Spleen (tissue), 11 donors: Measurements from ENCODE around the gene ARSD. TPM values are rescaled to one million over a fixed set of nuclear protein-coding genes. Genes with fewer than 3 reads are reported as not detected.

ENCODE experiments used
- DNase-seq: peaks from one replicate; pipeline ENCODE4 v3.0.0-alpha.2; 2020
- H3K27ac ChIP-seq, 8 donors: fragments of 200-600 bp; sonication (generic) in 7 of 8; 1 replicate in 4 of 8; 2 replicates in 4 of 8; pipeline versions ENCODE4 v1.5.0 to v1.8.0; 2016 to 2021; ENCODE audit warnings: inconsistent platforms in 4 of 8, mild to moderate bottlenecking in 4 of 8, moderate library complexity in 1 of 8
- H3K27me3 ChIP-seq, 7 donors: fragments of 200-600 bp; sonication (generic) in 6 of 7; replicated peaks in 1 of 7; 1 replicate in 4 of 7; 2 replicates in 3 of 7; pipeline versions ENCODE4 v1.5.0 to v1.8.0; 2016 to 2021; ENCODE audit warnings: inconsistent platforms in 3 of 7, mild to moderate bottlenecking in 1 of 7
- H3K36me3 ChIP-seq, 6 donors: fragments of 200-600 bp; sonication (generic) in 5 of 6; 1 replicate in 4 of 6; 2 replicates in 2 of 6; pipeline versions ENCODE4 v1.5.0 to v1.8.0; 2016 to 2021; ENCODE audit warnings: inconsistent platforms in 2 of 6
- H3K4me1 ChIP-seq, 6 donors: fragments of 200-600 bp; sonication (generic) in 5 of 6; 1 replicate in 3 of 6; 2 replicates in 3 of 6; pipeline versions ENCODE4 v1.5.0 to v1.8.0; 2016 to 2021; ENCODE audit warnings: inconsistent platforms in 3 of 6
- H3K4me3 ChIP-seq, 8 donors: fragments of 200-600 bp; sonication (generic) in 7 of 8; 1 replicate in 4 of 8; 2 replicates in 4 of 8; pipeline versions ENCODE4 v1.5.0 to v1.8.0; 2016 to 2021; ENCODE audit warnings: inconsistent platforms in 4 of 8, mild to moderate bottlenecking in 4 of 8, moderate library complexity in 2 of 8
- H3K9me3 ChIP-seq, 8 donors: fragments of 200-600 bp; sonication (generic) in 7 of 8; 1 replicate in 4 of 8; 2 replicates in 4 of 8; pipeline versions ENCODE4 v1.5.0 to v1.8.0; 2016 to 2021; ENCODE audit warnings: inconsistent platforms in 4 of 8
- CTCF ChIP-seq, 11 experiments: fragments of 200-600 bp in 7 of 11; fragments of 450-650 bp in 4 of 11; sonication (generic) in 4 of 11; IDR thresholded peaks in 8 of 11; conservative IDR thresholded peaks in 3 of 11; 1 replicate in 7 of 11; 2 replicates in 4 of 11; pipeline versions ENCODE4 v1.4.0 to v1.8.0; 2016 to 2021; ENCODE audit warnings: antibody characterized with exemption in 11 of 11, inconsistent platforms in 4 of 11, mild to moderate bottlenecking in 1 of 11
- POLR2A ChIP-seq, 3 donors: fragments of 450-650 bp; IDR thresholded peaks; one replicate each; pipeline ENCODE4 v1.5.1; 2017; ENCODE audit warnings: antibody characterized with exemption in 3 of 3, mild to moderate bottlenecking in 1 of 3
- POLR2AphosphoS5 ChIP-seq, 3 donors: sonication (generic); formaldehyde crosslinking; IDR thresholded peaks; one replicate each; pipeline ENCODE4 v1.5.1; 2017; ENCODE audit warnings: antibody characterized with exemption in 3 of 3
- WGBS, 5 donors: extraction: QIAGEN DNeasy Blood & Tissue Kit in 3 of 5; methylation state at CpG; one replicate each; pipeline versions ENCODE4 v1.1.5 to v1.1.7; 2013 to 2018; 5-methylcytosine and 5-hydroxymethylcytosine counted together
- intact Hi-C: fragments of 100-400 bp; cut with DNase I; formaldehyde crosslinking; loops from one replicate; pipeline ENCODE4 v1.15.0; 2023; ENCODE audit warnings: low total_unique reads
- polyA plus RNA-seq, 3 donors: library from polyadenylated mRNA; stranded (reverse); fragments of 200-250 nt; gene quantifications; one replicate each; pipeline ENCODE4 v1.2.1, GENCODE V29; 2013
- total RNA-seq, 7 donors: library from RNA; depleted of rRNA in 3 of 7; stranded (reverse); fragments of >200 nt in 3 of 7; fragmentation: NEBNext Ultra II Directional in 4 of 7; extraction: Animal tissue kit (Norgen Biotek cat#: 25700) in 4 of 7; gene quantifications; one replicate each; pipeline versions ENCODE4 v1.1.0 to v1.2.1, GENCODE V29; 2016 to 2021
- donor health status: healthy with polysubstance abuse.
- donor health status: DM: no; HTN: no; CAD: no; lungs with moderate emphysema.
- donor health status: DM: no; HTN: no; CAD: no.
- donor health status: Bipolar disorder and iron deficiency.
- donor health status: healthy.
- donor health status: DM: no; HTN: no; CAD: no.
- donor health status: DM: yes; HTN: yes; CAD: no.

Gene ARSD
- total and polyA plus RNA-seq, 10 donors = 2.8 to 22.0 (median 12.8) TPM

- intact Hi-C loops = no loop called here
- Histone ChIP-seq H3K27ac (peak overlapping the region in 3 of 8 donors; percentile 1 to 49 (median 9)), H3K9me3 (peaks cover 0 to 20% (median 8%) of the 10 kb centered on the region in 8 donors), H3K4me1 (peaks cover 0 to 3% (median 0%) of the 10 kb centered on the region in 6 donors), H3K4me3 (no peak overlapping the region), H3K27me3 (no peaks in the 10 kb centered on the region), H3K36me3 (no peaks in the 10 kb centered on the region)
- WGBS, 5 donors = 46 to 76% (median 58%) methylated on average over 15 to 18 of the region's 18 CpGs
- no peak for DNase-seq
- TF ChIP-seq POLR2A (IDR thresholded peaks at IDR 0.05) = no peak
- TF ChIP-seq POLR2AphosphoS5 (IDR thresholded peaks at IDR 0.05) = peak in 1 of 3 donors; percentile 39
These were observed 5.9 kb upstream of the ARSD start for GRCh38 chrX:2934715-2935710.

- 47 to 67% (median 61%) methylated on average over 16 to 19 of the region's 19 CpGs for WGBS, 5 donors
- DNase-seq = no peak
These were observed 4.2 kb upstream of the ARSD start for GRCh38 chrX:2933125-2933900.

GRCh38 chrX:2931612-2932011 lies 2.5 kb upstream of the ARSD start:
- TF ChIP-seq POLR2AphosphoS5 (IDR thresholded peaks at IDR 0.05) = no peak
- no peak for TF ChIP-seq POLR2A (IDR thresholded peaks at IDR 0.05)
- TF ChIP-seq CTCF (IDR thresholded peaks at IDR 0.05 in 8 of 11, conservative IDR thresholded peaks at IDR 0.05 in 3 of 11) = no peak
- H3K9me3 ChIP-seq = peaks cover 0 to 21% (median 8%) of the 10 kb centered on the region in 8 donors
- 82 to 95% (median 91%) methylated on average over 4 of the region's 4 CpGs for WGBS, 5 donors
- intact Hi-C loops = no loop called here
- peaks cover 0 to 8% (median 0%) of the 10 kb centered on the region in 6 donors for H3K4me1 ChIP-seq
- no peak overlapping the region for H3K27ac ChIP-seq
- H3K36me3 ChIP-seq = no peaks in the 10 kb centered on the region
- no peak for DNase-seq
- peaks cover 0 to 7% (median 0%) of the 10 kb centered on the region in 7 donors for H3K27me3 ChIP-seq
- H3K4me3 ChIP-seq = no peak overlapping the region

More at GRCh38 chrX:2933125-2933900, 4.2 kb upstream of the ARSD start:
- H3K36me3 ChIP-seq = no peaks in the 10 kb centered on the region
- H3K4me1 ChIP-seq = peaks cover 0 to 8% (median 0%) of the 10 kb centered on the region in 6 donors
- intact Hi-C loops = no loop called here
- no peak for TF ChIP-seq CTCF (IDR thresholded peaks at IDR 0.05 in 8 of 11, conservative IDR thresholded peaks at IDR 0.05 in 3 of 11)
- peak in 1 of 3 donors; percentile 36 for TF ChIP-seq POLR2AphosphoS5 (IDR thresholded peaks at IDR 0.05)
- no peak for TF ChIP-seq POLR2A (IDR thresholded peaks at IDR 0.05)
- H3K27me3 ChIP-seq = peaks cover 0 to 7% (median 0%) of the 10 kb centered on the region in 7 donors
- H3K9me3 ChIP-seq = peaks cover 0 to 21% (median 8%) of the 10 kb centered on the region in 8 donors
- H3K27ac ChIP-seq = no peak overlapping the region
- no peak overlapping the region for H3K4me3 ChIP-seq

GRCh38 chrX:2931155-2931554 lies 2.0 kb upstream of the ARSD start:
- H3K36me3 ChIP-seq = no peaks in the 10 kb centered on the region

More at GRCh38 chrX:2931155-2931554, 2.0 kb upstream of the ARSD start:
- WGBS, 5 donors = 90 to 97% (median 91%) methylated on average over 2 of the region's 2 CpGs
- TF ChIP-seq POLR2A (IDR thresholded peaks at IDR 0.05) (no peak), CTCF (IDR thresholded peaks at IDR 0.05 in 8 of 11, conservative IDR thresholded peaks at IDR 0.05 in 3 of 11) (no peak), POLR2AphosphoS5 (IDR thresholded peaks at IDR 0.05) (no peak)
- peaks cover 0 to 7% (median 0%) of the 10 kb centered on the region in 7 donors for H3K27me3 ChIP-seq
- intact Hi-C loops = no loop called here
- no peak overlapping the region for H3K4me3 ChIP-seq
- DNase-seq = no peak
- no peak overlapping the region for H3K27ac ChIP-seq
- H3K9me3 ChIP-seq = peaks cover 0 to 21% (median 8%) of the 10 kb centered on the region in 8 donors
- peaks cover 0 to 8% (median 0%) of the 10 kb centered on the region in 6 donors for H3K4me1 ChIP-seq
